HG03432 (cell line): ENCODE results near the gene ABCD1.
"Not testable (repeated sequence)": the region's sequence is repeated elsewhere in the genome, so short reads cannot be mapped to it uniquely, and the experiment has no call there.

Experiments used
- ATAC-seq: cut with Tn5 transposase; IDR thresholded peaks from one replicate; pipeline ENCODE4 v1.9.1; 2021; ENCODE audit warnings: mild to moderate bottlenecking, moderate library complexity; ENCODE audit not compliant: unreplicated experiment

Gene ABCD1

GRCh38 chrX:153731845-153732215 lies 7.2 kb downstream of the ABCD1 start:
- ATAC-seq: no peak

- ATAC-seq: no peak
Measured at GRCh38 chrX:153732401-153732800, 7.7 kb downstream of the ABCD1 start.

GRCh38 chrX:153733651-153734240 lies 9.1 kb downstream of the ABCD1 start:
- ATAC-seq: no peak

- no peak for ATAC-seq
Measured at GRCh38 chrX:153734871-153735270, 10.2 kb downstream of the ABCD1 start.

GRCh38 chrX:153735274-153735673 lies 10.6 kb downstream of the ABCD1 start:
- ATAC-seq: no peak

- no peak for ATAC-seq
Measured at GRCh38 chrX:153736071-153736820, 11.6 kb downstream of the ABCD1 start.

- ATAC-seq: no peak
Measured at GRCh38 chrX:153736871-153737441, 12.3 kb downstream of the ABCD1 start.

- no peak for ATAC-seq
Measured at GRCh38 chrX:153738056-153738605, 13.5 kb downstream of the ABCD1 start.

- ATAC-seq: no peak
Measured at GRCh38 chrX:153739754-153740486, 15.3 kb downstream of the ABCD1 start.

GRCh38 chrX:153740631-153741222 lies 16.1 kb downstream of the ABCD1 start:
- no peak for ATAC-seq

- no peak for ATAC-seq
Measured at GRCh38 chrX:153741446-153741845, 16.8 kb downstream of the ABCD1 start.

GRCh38 chrX:153742111-153742510 lies 17.5 kb downstream of the ABCD1 start:
- ATAC-seq: not testable (repeated sequence)

GRCh38 chrX:153742796-153743467 lies 18.3 kb downstream of the ABCD1 start:
- not testable (repeated sequence) for ATAC-seq

- ATAC-seq: not testable (repeated sequence)
Measured at GRCh38 chrX:153743468-153744209, 19.0 kb downstream of the ABCD1 start.

- no peak for ATAC-seq
Measured at GRCh38 chrX:153744210-153745066, 19.8 kb downstream of the ABCD1 start.

- not testable (repeated sequence) for ATAC-seq
Measured at GRCh38 chrX:153745067-153745433, 20.4 kb downstream of the ABCD1 start.

- no peak for ATAC-seq
Measured at GRCh38 chrX:153746359-153746758, 21.7 kb downstream of the ABCD1 start.

GRCh38 chrX:153746991-153747390 lies 22.3 kb downstream of the ABCD1 start:
- ATAC-seq: not testable (repeated sequence)

GRCh38 chrX:153749017-153749416 lies 24.4 kb downstream of the ABCD1 start:
- ATAC-seq: not testable (repeated sequence)
